HEK293 (cell line): Measurements from ENCODE around the gene PCYT1A.
A peak's percentile ranks its signal among the peaks of the same experiment; 100 is the strongest.
"Not testable (repeated sequence)": the region's sequence is repeated elsewhere in the genome, so short reads cannot be mapped to it uniquely, and the experiment has no call there.

Experiments
- CTCF ChIA-PET: fragments of 350-600 bp; formaldehyde crosslinking; extraction: SDS; loops from one replicate; lab custom pipeline; 2021; ENCODE audit warnings: antibody characterized with exemption; lab: Yijun Ruan, JAX
- POLR2A ChIA-PET: fragments of 300-600 bp; formaldehyde crosslinking; extraction: SDS; loops from one replicate; lab custom pipeline; 2020; ENCODE audit warnings: antibody characterized with exemption, inconsistent platforms; lab: Yijun Ruan, JAX
- H3K27ac ChIP-seq: fragments of 200-500 bp; sonication (Bioruptor generic); 2 replicates; pipeline ENCODE4 v1.5.1; 2014; ENCODE audit warnings: low read depth, low read length, control low read depth, inconsistent platforms; ENCODE audit errors: extremely low read depth
- H3K36me3 ChIP-seq, 2 experiments: fragments of 200-500 bp in 1 of 2; sonication (Bioruptor generic) in 1 of 2; 1 replicate in 1 of 2; 2 replicates in 1 of 2; pipeline ENCODE4 v1.5.1; 2014 to 2017; ENCODE audit warnings: inconsistent platforms in 2 of 2, low read length in 2 of 2; ENCODE audit not compliant: control insufficient read depth in 2 of 2, insufficient read depth in 1 of 2
- H3K4me1 ChIP-seq: fragments of 200-500 bp; sonication (Bioruptor generic); 2 replicates; pipeline ENCODE4 v1.5.1; 2014; ENCODE audit warnings: mild to moderate bottlenecking, low read length, inconsistent platforms; ENCODE audit not compliant: control insufficient read depth, insufficient read depth
- H3K4me3 ChIP-seq: 2 replicates; pipeline ENCODE4 v1.5.1; 2011; ENCODE audit warnings: low read depth, mild to moderate bottlenecking, control low read depth, low read length, moderate library complexity
- H3K9me3 ChIP-seq: fragments of 200-500 bp; sonication (Bioruptor generic); 2 replicates; pipeline ENCODE4 v1.5.1; 2014; ENCODE audit warnings: low read depth, low read length, inconsistent platforms; ENCODE audit not compliant: control insufficient read depth, insufficient read depth
- EGR2 ChIP-seq: fragments of 450-650 bp; formaldehyde crosslinking; IDR thresholded peaks from 2 replicates; pipeline ENCODE4 v1.5.1; 2016; ENCODE audit warnings: low read depth, missing biosample characterization, missing genetic modification characterization
- ZBTB21 ChIP-seq: fragments of 450-650 bp; formaldehyde crosslinking; IDR thresholded peaks from 2 replicates; pipeline ENCODE4 v1.5.1; 2017; ENCODE audit warnings: missing biosample characterization, missing genetic modification characterization
- ZIC2 ChIP-seq: fragments of 450-650 bp; formaldehyde crosslinking; IDR thresholded peaks from 2 replicates; pipeline ENCODE4 v1.5.1; 2016; ENCODE audit warnings: missing biosample characterization, missing genetic modification characterization
- ZNF133 ChIP-seq: fragments of 450-650 bp; formaldehyde crosslinking; IDR thresholded peaks from 2 replicates; pipeline ENCODE4 v1.5.1; 2016; ENCODE audit warnings: missing biosample characterization, missing genetic modification characterization
- ZNF174 ChIP-seq: fragments of 450-650 bp; formaldehyde crosslinking; IDR thresholded peaks from 2 replicates; pipeline ENCODE4 v1.5.0; 2017; ENCODE audit warnings: missing biosample characterization, mild to moderate bottlenecking, missing genetic modification characterization
- ZNF341 ChIP-seq: fragments of 450-650 bp; formaldehyde crosslinking; IDR thresholded peaks from 2 replicates; pipeline ENCODE4; 2016; ENCODE audit warnings: low read depth, missing biosample characterization, missing genetic modification characterization
- ZNF366 ChIP-seq: fragments of 450-650 bp; formaldehyde crosslinking; conservative IDR thresholded peaks from 2 replicates; pipeline ENCODE4 v1.5.1; 2016; ENCODE audit warnings: missing biosample characterization, missing genetic modification characterization
- ZNF549 ChIP-seq: fragments of 450-650 bp; IDR thresholded peaks from 2 replicates; pipeline ENCODE4 v1.5.1; 2018; ENCODE audit warnings: missing biosample characterization, missing genetic modification characterization, mild to moderate bottlenecking, inconsistent platforms, moderate library complexity
- ZNF561 ChIP-seq: fragments of 450-650 bp; IDR thresholded peaks from 2 replicates; pipeline ENCODE4 v1.5.1; 2018; ENCODE audit warnings: missing biosample characterization, missing genetic modification characterization, borderline replicate concordance
- ZNF704 ChIP-seq: fragments of 450-650 bp; formaldehyde crosslinking; IDR thresholded peaks from 2 replicates; pipeline ENCODE4 v1.5.1; 2016; ENCODE audit warnings: missing biosample characterization, missing genetic modification characterization
- ZNF785 ChIP-seq: fragments of 450-650 bp; formaldehyde crosslinking; IDR thresholded peaks from 2 replicates; pipeline ENCODE4 v1.5.1; 2016; ENCODE audit warnings: missing biosample characterization, missing genetic modification characterization
- ZSCAN30 ChIP-seq: fragments of 450-650 bp; IDR thresholded peaks from 2 replicates; pipeline ENCODE4 v1.5.1; 2018; ENCODE audit warnings: missing biosample characterization, mild to moderate bottlenecking, missing genetic modification characterization, moderate library complexity
- TF ChIP-seq, protein P1 (sequence below): fragments of 450-650 bp; formaldehyde crosslinking; IDR thresholded peaks from 2 replicates; pipeline ENCODE4 v1.5.1; 2016; ENCODE audit warnings: missing biosample characterization, missing genetic modification characterization
- TF ChIP-seq, protein P2 (sequence below): fragments of 450-650 bp; IDR thresholded peaks from 2 replicates; pipeline ENCODE4 v1.5.1; 2018; ENCODE audit warnings: missing biosample characterization, mild to moderate bottlenecking, missing genetic modification characterization

The PCYT1A gene

GRCh38 chr3:196214783-196215441, 72.6 kb downstream of the PCYT1A start:
- no peak overlapping the region for H3K4me3 ChIP-seq
- TF ChIP-seq ZIC2 (tag by site-specific recombination) (peak; percentile 32; the same call in 1 of the 2 replicates), ZNF133 (tag by site-specific recombination) (no peak)
- ChIA-PET POLR2A (no interaction called here), CTCF (interaction anchor here (1.0 kb wide), 1 partner anchor 306 kb away, joined by 4 read pairs; no protein-coding TSS in a partner anchor)
- H3K9me3 ChIP-seq, result no peaks in the 10 kb centered on the region
- H3K4me1 ChIP-seq, result no peaks in the 10 kb centered on the region
- no peaks in the 10 kb centered on the region for H3K36me3 ChIP-seq
- no peak overlapping the region for H3K27ac ChIP-seq

DNA sequence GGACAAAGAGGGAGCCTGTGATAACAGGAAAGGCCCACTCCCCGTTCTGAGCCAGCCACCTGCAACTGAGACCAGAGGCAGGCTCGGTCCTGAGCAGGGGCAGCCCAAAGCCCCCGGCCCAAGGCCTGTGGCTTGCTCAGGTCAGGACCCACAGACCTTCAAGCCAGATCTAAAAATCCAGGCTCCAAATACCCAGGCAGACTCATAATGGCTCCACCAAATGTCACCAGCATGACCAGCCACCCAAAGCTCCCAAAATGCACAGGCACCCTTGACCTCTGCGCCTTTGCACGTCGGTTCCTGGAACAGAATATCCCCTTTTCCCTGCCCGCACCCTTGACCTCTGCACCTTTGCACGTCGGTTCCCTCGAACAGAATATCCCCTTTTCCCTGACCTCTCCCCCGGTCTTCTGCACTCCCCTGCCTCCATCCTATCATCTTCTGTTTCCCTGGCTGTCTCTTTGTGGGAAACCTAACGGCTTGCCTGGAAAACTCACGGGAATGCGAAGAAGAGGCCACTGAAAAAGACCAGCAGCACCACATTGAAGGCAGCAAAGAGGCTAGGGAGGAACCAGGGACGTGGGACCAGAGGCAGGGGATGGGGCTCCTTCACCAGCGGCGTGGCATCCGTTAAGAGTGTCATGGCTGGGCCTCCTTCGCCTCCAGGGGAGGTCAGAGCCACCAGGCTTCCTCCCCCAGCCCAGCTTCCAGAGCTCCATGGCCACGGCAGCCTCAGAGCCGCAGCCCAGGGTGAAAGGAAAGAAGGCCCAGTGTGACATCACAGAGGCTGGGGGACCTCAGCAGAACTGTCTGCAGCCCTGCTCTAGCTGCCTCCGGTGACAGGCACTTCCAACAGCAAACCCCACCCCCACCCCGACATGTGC, 76.6 kb downstream of the PCYT1A start, which contains the start of gene ZDHHC19:
Gene ZDHHC19 (minus strand): TSS at position 728 of the 884 bp plus-strand sequence. CDS start 85 bp downstream, at position 643.
- CTCF ChIA-PET, result no interaction called here
- Histone ChIP-seq H3K36me3 (no peaks in the 10 kb centered on the region), H3K4me1 (no peaks in the 10 kb centered on the region), H3K27ac (no peak within 1 kb of the TSS), H3K4me3 (no peak within 1 kb of the TSS), H3K9me3 (no peaks in the 10 kb centered on the region)
- TF ChIP-seq, protein P1, sequence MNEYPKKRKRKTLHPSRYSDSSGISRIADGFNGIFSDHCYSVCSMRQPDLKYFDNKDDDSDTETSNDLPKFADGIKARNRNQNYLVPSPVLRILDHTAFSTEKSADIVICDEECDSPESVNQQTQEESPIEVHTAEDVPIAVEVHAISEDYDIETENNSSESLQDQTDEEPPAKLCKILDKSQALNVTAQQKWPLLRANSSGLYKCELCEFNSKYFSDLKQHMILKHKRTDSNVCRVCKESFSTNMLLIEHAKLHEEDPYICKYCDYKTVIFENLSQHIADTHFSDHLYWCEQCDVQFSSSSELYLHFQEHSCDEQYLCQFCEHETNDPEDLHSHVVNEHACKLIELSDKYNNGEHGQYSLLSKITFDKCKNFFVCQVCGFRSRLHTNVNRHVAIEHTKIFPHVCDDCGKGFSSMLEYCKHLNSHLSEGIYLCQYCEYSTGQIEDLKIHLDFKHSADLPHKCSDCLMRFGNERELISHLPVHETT (tag by site-specific recombination), result no peak
- peak; percentile 82 for TF ChIP-seq ZNF341 (tag by site-specific recombination)
- POLR2A ChIA-PET, result no interaction called here

DNA sequence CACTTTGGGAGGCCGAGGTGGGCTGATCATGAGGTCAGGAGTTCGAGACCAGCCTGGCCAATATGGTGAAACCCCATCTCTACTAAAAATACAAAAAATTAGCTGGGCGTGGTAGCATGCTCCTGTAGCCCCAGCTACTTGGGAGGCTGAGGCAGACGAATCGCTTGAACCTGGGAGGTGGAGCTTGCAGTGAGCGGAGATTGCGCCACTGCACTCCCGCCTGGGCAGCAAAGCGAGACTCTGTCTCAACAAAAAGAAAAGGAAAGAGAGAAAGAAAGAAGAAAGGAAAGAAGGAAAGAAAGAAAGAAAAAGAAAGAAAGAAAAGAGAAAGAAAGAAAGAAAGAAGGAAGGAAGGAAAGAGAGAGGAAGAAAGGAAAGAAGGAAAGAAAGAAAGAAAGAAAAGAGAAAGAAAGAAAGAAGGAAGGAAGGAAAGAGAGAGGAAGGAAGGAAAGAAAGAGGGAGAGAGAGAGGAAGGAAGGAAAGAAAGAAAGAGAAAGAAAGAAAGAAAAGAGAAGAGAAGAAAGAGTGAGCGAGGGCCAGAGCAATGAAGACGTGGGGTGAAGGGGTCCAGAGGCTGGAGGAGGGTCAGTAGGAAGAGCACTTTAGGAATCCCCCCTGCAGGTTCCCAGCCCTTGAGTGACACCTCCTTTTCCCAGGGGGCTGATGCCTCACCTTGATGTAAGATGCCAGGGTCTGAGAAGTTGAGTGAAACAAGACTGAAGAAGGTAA, 77.4 kb downstream of the PCYT1A start:
- CTCF ChIA-PET, result interaction anchor here (0.7 to 0.9 kb wide), 2 partner anchors 38 to 118 kb away, joined by 5 to 9 read pairs; no protein-coding TSS in a partner anchor
- H3K9me3 ChIP-seq, POLR2A ChIA-PET, H3K4me1 ChIP-seq, H3K4me3 ChIP-seq, H3K36me3 ChIP-seq, H3K27ac ChIP-seq: not testable (repeated sequence)
- peak; percentile 69 for TF ChIP-seq ZNF366 (tag by site-specific recombination)

DNA sequence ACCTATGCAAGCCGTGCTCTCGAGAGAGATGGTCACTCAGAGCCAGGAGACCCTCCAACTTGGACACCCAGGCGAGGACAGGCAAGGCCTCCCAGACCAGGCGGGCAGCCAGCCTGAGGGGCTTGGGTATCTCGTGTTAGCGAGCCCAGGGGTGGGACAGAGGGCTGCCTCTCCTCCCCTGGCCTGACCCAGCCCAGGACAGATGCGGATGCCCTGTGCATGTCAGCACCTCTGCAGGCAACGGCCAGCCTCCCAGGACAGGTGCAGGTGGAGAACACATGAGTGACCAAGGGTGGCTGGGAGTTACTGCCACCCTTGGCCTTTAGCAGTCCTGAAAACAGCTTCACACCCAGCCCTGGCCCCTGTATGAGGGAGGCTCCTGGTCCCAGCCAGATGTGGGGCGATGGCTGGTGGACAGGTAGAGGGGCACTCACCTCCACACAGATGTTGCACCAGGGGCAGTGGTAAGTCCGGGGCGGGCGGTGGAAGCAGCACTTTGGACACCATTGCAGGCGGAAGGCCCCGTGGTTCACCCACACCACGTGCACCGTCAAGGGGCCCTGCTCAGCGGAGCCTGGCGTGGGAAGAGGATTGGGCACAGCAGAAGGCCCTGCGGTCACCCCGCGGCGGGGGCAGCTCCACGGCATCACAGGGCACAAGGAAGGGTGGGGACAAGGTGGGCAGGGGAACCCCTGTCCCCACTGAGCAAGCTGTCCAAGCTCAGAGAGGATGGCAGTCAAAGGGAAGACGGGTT, 78.4 kb downstream of the PCYT1A start:
- Histone ChIP-seq H3K4me1 (no peaks in the 10 kb centered on the region), H3K36me3 (no peaks in the 10 kb centered on the region), H3K27ac (no peak overlapping the region)
- CTCF ChIA-PET, result interaction anchor here (0.9 kb wide), 1 partner anchor 117 kb away, joined by 5 read pairs; no protein-coding TSS in a partner anchor
- TF ChIP-seq, protein P2, sequence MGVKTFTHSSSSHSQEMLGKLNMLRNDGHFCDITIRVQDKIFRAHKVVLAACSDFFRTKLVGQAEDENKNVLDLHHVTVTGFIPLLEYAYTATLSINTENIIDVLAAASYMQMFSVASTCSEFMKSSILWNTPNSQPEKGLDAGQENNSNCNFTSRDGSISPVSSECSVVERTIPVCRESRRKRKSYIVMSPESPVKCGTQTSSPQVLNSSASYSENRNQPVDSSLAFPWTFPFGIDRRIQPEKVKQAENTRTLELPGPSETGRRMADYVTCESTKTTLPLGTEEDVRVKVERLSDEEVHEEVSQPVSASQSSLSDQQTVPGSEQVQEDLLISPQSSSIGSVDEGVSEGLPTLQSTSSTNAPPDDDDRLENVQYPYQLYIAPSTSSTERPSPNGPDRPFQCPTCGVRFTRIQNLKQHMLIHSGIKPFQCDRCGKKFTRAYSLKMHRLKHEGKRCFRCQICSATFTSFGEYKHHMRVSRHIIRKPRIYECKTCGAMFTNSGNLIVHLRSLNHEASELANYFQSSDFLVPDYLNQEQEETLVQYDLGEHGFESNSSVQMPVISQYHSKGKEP, result no peak
- TF ChIP-seq ZNF549 (tag by site-specific recombination) (no peak), ZNF561 (tag by site-specific recombination) (no peak), ZSCAN30 (tag by site-specific recombination) (no peak), ZNF704 (no peak), ZNF785 (tag by site-specific recombination) (no peak), EGR2 (tag by site-specific recombination) (no peak), ZBTB21 (tag by site-specific recombination) (no peak), ZNF174 (tag by site-specific recombination) (no peak)
- TF ChIP-seq, all 188 proteins: peak for 0
- no peaks in the 10 kb centered on the region for H3K9me3 ChIP-seq
- POLR2A ChIA-PET, result no interaction called here
- no peak overlapping the region for H3K4me3 ChIP-seq
